Vagina (tissue), 2 donors: ENCODE measurements around the gene MFN2.

Source experiments
- CTCF ChIP-seq, 3 experiments: fragments of 450-650 bp in 2 of 3; fragments of 200-600 bp in 1 of 3; sonication (generic) in 1 of 3; IDR thresholded peaks; one replicate each; pipeline ENCODE4 v1.5.1; 2017 to 2019; ENCODE audit warnings: antibody characterized with exemption in 3 of 3, mild to moderate bottlenecking in 2 of 3, moderate library complexity in 2 of 3
- POLR2A ChIP-seq, 2 donors: fragments of 450-650 bp; IDR thresholded peaks; one replicate each; pipeline ENCODE4 v1.6.1; 2017; ENCODE audit warnings: antibody characterized with exemption in 2 of 2, mild to moderate bottlenecking in 2 of 2, moderate library complexity in 2 of 2

DNA sequence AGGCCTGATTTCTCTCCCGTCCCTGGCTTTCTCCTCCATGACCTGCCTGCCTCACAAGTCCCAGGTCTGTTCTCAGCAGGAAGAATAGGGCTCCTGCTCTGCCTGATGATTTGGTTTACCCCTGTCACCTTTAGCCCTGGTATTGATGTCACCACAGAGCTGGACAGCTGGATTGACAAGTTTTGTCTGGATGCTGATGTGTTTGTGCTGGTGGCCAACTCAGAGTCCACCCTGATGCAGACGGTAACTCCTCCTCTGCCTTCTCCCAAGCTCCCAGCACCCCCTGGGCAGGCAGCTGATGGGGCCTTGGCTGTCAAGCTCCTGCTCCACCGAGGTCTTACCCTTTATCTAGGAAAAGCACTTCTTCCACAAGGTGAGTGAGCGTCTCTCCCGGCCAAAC is 18.4 kb downstream of the MFN2 start:
- no peak for TF ChIP-seq CTCF (IDR thresholded peaks at IDR 0.05)
- no peak for TF ChIP-seq POLR2A (IDR thresholded peaks at IDR 0.05)
